ENCODE data around the gene ALX4. TPM values are rescaled to one million over a fixed set of nuclear protein-coding genes. Genes with fewer than 3 reads are reported as not detected.

Gene ALX4
- polyA plus RNA-seq, 1 experiment = not detected

DNA sequence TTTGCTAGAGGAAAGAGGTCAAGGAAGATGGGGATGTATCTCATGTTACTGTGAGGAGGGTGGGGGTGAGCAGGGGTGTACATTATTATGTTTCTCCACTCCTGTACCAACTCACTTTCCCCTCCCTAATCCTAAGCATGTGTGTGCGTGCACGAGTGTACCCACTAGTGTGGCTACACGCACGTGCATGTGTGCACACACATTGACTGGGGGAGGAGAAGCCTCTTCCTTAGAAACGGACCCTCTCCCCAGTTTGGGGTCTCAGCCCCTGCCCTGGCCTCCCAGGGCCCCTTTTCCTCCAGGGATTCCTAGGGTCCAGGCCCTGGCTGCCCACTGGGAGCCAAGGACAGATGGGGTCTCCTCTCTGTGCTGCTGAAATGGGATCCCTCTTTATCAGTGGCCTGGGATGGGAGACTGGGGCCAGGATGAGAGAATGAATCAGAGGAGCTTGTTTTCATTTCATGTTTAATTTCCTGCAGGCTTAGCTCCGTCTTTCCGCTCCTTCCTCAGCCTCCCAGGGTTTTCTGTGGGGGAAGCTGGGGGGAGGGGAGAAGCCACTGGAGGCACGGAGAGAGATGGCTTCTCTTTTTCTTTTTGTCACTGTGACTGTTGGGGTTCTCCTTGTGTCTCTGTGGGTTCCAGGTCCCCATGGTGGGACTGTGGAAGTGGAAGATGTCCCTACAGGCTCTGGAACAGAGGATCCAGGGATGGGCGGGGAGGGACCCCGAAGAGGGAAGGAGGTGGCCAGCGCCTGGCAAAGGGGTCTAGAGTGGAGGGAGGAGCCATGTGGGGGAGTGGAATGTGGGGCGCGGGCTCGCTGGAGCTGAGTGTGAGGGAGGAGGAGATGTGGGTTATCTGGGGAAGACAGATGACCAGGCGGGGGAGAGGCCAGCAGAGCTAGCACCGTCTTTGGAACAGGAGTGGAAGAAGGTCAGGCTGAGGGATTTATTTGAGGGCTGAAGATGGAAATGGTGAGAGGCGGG, 40.3 kb downstream of the ALX4 start:
- Histone ChIP-seq H3K27me3 (ENCODE audit: control insufficient read depth, insufficient read depth, low read length) (no peaks in the 10 kb centered on the region), H3K9me3 (ENCODE audit: control insufficient read depth, insufficient read depth, low read length) (no peaks in the 10 kb centered on the region; the same call in 1 of the 2 replicates), H3K27ac (ENCODE audit: low read depth, low read length) (peak overlapping the region; percentile 43), H3K4me3 (ENCODE audit: low read depth, low read length) (no peak overlapping the region)
- ChIA-PET CTCF (interaction anchor here (0.9 kb wide), 1 partner anchor 347 kb away, joined by 3 read pairs; no protein-coding TSS in a partner anchor), POLR2A (interaction anchor here (0.7 to 1.3 kb wide), 2 partner anchors 25 to 270 kb away, joined by 4 to 6 read pairs; no protein-coding TSS in a partner anchor)
- TF ChIP-seq, protein P1, sequence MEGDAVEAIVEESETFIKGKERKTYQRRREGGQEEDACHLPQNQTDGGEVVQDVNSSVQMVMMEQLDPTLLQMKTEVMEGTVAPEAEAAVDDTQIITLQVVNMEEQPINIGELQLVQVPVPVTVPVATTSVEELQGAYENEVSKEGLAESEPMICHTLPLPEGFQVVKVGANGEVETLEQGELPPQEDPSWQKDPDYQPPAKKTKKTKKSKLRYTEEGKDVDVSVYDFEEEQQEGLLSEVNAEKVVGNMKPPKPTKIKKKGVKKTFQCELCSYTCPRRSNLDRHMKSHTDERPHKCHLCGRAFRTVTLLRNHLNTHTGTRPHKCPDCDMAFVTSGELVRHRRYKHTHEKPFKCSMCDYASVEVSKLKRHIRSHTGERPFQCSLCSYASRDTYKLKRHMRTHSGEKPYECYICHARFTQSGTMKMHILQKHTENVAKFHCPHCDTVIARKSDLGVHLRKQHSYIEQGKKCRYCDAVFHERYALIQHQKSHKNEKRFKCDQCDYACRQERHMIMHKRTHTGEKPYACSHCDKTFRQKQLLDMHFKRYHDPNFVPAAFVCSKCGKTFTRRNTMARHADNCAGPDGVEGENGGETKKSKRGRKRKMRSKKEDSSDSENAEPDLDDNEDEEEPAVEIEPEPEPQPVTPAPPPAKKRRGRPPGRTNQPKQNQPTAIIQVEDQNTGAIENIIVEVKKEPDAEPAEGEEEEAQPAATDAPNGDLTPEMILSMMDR (IDR thresholded peaks at IDR 0.05; ENCODE audit: low read depth, low read length) = no peak
- DNase-seq (ENCODE audit: low read depth, low spot score) = no peak

DNA sequence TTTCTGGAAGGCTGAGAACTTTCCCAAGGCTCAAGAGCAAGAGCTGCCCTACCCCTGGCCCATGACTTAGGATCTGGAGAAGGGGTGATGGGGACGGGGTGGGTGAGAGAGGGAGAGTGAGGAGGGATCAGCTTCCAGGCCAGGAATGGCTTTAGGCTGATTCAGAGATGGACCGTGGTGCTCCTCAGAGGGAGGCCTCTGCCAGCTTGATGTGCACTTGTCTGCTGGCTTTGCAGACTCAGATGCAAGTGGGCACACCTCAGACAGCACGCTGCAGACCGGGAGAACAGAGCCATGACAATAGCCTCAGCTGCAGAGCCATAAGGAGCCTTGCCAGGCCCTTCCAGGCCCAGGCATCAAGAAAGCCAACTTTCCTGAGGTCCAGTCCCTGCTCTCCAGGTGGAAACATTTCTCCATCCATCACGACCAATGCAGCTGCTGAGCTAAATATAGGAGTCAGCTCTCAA, 41.3 kb downstream of the ALX4 start:
- Histone ChIP-seq H3K27ac (ENCODE audit: low read depth, low read length) (no peak overlapping the region), H3K27me3 (ENCODE audit: control insufficient read depth, insufficient read depth, low read length) (no peaks in the 10 kb centered on the region), H3K9me3 (ENCODE audit: control insufficient read depth, insufficient read depth, low read length) (no peaks in the 10 kb centered on the region; the same call in 1 of the 2 replicates), H3K4me3 (ENCODE audit: low read depth, low read length) (no peak overlapping the region)
- TF ChIP-seq, protein P1 (IDR thresholded peaks at IDR 0.05; ENCODE audit: low read depth, low read length) = no peak
- CTCF ChIA-PET = no interaction called here
- no peak for DNase-seq (ENCODE audit: low read depth, low spot score)
- POLR2A ChIA-PET = interaction anchor here (1.3 kb wide), 1 partner anchor 24 kb away, joined by 4 read pairs; no protein-coding TSS in a partner anchor

DNA sequence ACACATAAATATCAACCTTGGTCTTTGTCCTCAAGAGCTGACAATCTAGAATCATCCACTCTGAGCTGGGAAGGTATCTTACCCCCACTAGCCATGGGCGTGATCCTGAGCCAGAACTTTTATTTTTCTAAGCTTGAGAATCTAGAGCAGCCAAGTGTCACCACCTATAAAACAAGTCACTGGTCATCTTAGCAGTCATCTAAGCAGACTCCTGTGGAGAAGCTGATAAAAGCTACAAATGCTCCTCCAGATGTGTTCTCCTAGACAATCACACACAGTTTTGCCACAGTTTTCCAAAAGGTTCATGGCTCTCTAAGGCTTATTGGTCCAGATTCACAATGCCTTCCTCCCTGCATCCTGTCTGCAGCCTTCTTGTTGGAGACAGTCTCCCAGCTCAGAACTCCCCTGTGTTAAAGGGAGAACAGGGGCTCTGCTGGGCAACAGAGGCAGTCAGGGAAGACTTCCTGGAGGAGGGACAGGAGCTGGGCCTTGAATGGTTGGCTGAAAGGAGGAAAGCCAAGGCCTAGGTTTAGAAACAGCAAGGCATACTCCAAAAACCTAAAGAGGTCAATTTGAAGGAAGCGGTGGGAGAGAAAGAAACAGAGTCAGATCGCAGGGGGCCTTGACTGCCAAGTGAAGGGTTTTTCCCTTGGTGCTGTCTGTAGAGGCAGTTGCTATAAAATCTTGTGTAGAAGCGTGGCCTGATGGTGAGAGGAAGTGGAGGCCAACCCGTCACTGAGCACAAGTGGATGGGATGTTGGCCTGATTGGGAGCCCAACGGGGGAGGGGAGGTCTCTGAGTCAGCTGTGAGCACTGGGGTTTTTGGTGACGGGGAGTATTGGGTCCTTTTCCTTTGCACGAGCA, 42.0 kb downstream of the ALX4 start:
- POLR2A ChIA-PET = no interaction called here
- TF ChIP-seq, protein P1 (IDR thresholded peaks at IDR 0.05; ENCODE audit: low read depth, low read length) = no peak

DNA sequence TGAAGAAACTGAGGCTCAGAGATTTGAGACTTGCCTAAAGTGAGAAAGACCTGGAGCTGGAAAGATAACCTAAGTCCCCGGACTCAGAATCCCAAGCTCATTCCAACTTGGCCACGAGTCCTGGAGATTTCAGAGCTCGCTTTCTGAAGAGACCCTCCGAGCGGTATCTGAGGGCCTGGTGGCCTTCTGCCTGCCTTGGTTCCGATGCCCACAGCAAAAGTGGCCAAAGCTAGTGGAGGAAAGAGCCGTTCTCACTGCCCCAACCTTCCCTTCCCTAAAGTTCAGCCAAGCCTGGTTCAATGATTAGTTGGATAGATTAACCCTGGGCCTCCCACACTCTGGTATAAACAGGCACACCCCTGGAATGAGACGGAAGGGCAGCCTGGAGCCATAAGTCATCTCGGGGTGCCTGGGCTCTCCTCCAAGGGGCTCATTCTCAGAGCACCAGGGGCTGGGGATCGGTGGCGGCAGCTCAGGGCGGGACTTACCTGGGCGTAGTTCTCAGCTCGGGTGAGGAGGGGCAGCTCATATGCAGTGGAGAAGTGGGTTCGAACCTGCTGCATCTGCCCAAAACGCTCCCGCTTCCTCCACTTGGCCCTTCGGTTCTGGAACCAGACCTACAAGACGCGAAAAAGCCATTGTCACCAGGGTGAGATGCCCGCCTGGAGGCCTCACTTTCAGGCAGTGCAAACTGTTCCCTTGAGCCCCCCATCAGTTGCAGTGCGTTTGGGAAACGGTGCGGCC, 42.8 kb downstream of the ALX4 start:
- no peak overlapping the region for H3K4me3 ChIP-seq (ENCODE audit: low read depth, low read length)
- no peaks in the 10 kb centered on the region for H3K27me3 ChIP-seq (ENCODE audit: control insufficient read depth, insufficient read depth, low read length)
- no peak overlapping the region for H3K27ac ChIP-seq (ENCODE audit: low read depth, low read length)
- ChIA-PET CTCF (interaction anchor here (1.0 kb wide), 1 partner anchor 19 kb away, joined by 4 read pairs; no protein-coding TSS in a partner anchor), POLR2A (no interaction called here)
- H3K9me3 ChIP-seq (ENCODE audit: control insufficient read depth, insufficient read depth, low read length) = no peaks in the 10 kb centered on the region; the same call in 1 of the 2 replicates
- TF ChIP-seq, protein P1 (IDR thresholded peaks at IDR 0.05; ENCODE audit: low read depth, low read length) = no peak
- no peak for DNase-seq (ENCODE audit: low read depth, low spot score)

More for the DNA sequence above, 42.0 kb downstream of the ALX4 start:
- no peaks in the 10 kb centered on the region for H3K27me3 ChIP-seq (ENCODE audit: control insufficient read depth, insufficient read depth, low read length)
- no peak overlapping the region for H3K4me3 ChIP-seq (ENCODE audit: low read depth, low read length)
- DNase-seq (ENCODE audit: low read depth, low spot score) = no peak
- CTCF ChIA-PET = interaction anchor here (1.0 kb wide), 1 partner anchor 18 kb away, joined by 4 read pairs; no protein-coding TSS in a partner anchor
- no peak overlapping the region for H3K27ac ChIP-seq (ENCODE audit: low read depth, low read length)
- H3K9me3 ChIP-seq (ENCODE audit: control insufficient read depth, insufficient read depth, low read length) = no peaks in the 10 kb centered on the region; the same call in 1 of the 2 replicates
